Activated B cell treated with CpG ODN at 0.5 μM for 24 hours (primary cell): Measurements from ENCODE around the gene PKHD1. TPM values are rescaled to one million over a fixed set of nuclear protein-coding genes. Genes with fewer than 3 reads are reported as not detected.

Experiments used
- ATAC-seq: fragments of 200-7000 bp; cut with Tn5 transposase; one replicate; pipeline ENCODE4 v1.10.0; 2021; ENCODE audit warnings: low read depth, mild to moderate bottlenecking, moderate library complexity
- CTCF ChIA-PET: fragments of 350-600 bp; sonication (Branson Sonifier 250); formaldehyde crosslinking; loops from one replicate; lab custom pipeline; 2021; ENCODE audit warnings: antibody characterized with exemption; lab: Charles Lee
- POLR2A ChIA-PET: fragments of 350-600 bp; sonication (Branson Sonifier 250); formaldehyde crosslinking; loops from one replicate; lab custom pipeline; 2021; ENCODE audit warnings: antibody characterized with exemption; lab: Charles Lee
- DNase-seq: peaks from one replicate; pipeline ENCODE4 v3.0.0; 2022
- H3K27ac Mint-ChIP-seq: one replicate; pipeline ENCODE4 v1.8.0; 2020; ENCODE audit warnings: mixed read lengths
- H3K27me3 Mint-ChIP-seq: one replicate; pipeline ENCODE4 v1.8.0; 2021; ENCODE audit warnings: mixed read lengths
- H3K36me3 Mint-ChIP-seq: one replicate; pipeline ENCODE4 v1.8.0; 2021; ENCODE audit warnings: low read depth, mixed read lengths
- H3K4me1 Mint-ChIP-seq: one replicate; pipeline ENCODE4 v1.8.0; 2021; ENCODE audit warnings: mixed read lengths
- H3K4me3 Mint-ChIP-seq: one replicate; pipeline ENCODE4 v1.8.0; 2020; ENCODE audit warnings: mild to moderate bottlenecking, mixed read lengths
- H3K9me3 Mint-ChIP-seq: one replicate; pipeline ENCODE4 v1.8.0; 2020; ENCODE audit warnings: mixed read lengths
- CTCF ChIP-seq: fragments of 200-600 bp; IDR thresholded peaks from one replicate; pipeline ENCODE4 v1.8.0; 2022; ENCODE audit warnings: antibody characterized with exemption, mild to moderate bottlenecking
- intact Hi-C: fragments of 100-400 bp; cut with micrococcal nuclease; formaldehyde crosslinking; loops from one replicate; pipeline ENCODE4 v1.15.1; 2024
- total RNA-seq: library from RNA; stranded (reverse); gene quantifications from 2 replicates; pipeline ENCODE4 v1.2.3, GENCODE V29; 2022

The PKHD1 gene
- total RNA-seq, 1 donor from 2014 or later, result not detected

DNA sequence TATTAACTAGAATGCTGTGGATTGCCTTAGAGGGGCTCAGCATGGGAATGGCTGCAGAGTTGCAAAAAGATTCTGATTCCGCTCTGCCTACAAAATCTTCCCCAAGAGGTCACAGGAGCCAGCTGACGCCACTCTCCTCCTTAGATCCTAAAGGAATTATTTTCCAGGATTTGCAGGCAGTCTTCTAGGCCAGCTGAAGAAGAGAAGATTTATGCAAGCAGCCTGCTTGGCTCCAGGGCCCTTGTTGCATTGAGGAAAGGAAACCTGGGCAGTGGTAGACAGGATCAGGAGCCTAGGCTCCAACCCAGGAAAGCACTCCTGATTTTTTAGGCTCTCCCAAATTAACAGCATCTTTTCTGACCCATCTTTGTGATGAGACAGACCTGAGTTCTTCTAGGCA, 245.8 kb downstream of the PKHD1 start:
- Mint-ChIP-seq H3K9me3 (no peaks in the 10 kb centered on the region), H3K4me1 (no peaks in the 10 kb centered on the region), H3K4me3 (no peak overlapping the region), H3K27ac (no peak overlapping the region), H3K27me3 (peaks cover 2% of the 10 kb centered on the region), H3K36me3 (no peaks in the 10 kb centered on the region)
- DNase-seq, result no peak
- ChIA-PET CTCF (no interaction called here), POLR2A (no interaction called here)
- no peak for ATAC-seq
- no peak for TF ChIP-seq CTCF
- intact Hi-C loops, result no loop called here

DNA sequence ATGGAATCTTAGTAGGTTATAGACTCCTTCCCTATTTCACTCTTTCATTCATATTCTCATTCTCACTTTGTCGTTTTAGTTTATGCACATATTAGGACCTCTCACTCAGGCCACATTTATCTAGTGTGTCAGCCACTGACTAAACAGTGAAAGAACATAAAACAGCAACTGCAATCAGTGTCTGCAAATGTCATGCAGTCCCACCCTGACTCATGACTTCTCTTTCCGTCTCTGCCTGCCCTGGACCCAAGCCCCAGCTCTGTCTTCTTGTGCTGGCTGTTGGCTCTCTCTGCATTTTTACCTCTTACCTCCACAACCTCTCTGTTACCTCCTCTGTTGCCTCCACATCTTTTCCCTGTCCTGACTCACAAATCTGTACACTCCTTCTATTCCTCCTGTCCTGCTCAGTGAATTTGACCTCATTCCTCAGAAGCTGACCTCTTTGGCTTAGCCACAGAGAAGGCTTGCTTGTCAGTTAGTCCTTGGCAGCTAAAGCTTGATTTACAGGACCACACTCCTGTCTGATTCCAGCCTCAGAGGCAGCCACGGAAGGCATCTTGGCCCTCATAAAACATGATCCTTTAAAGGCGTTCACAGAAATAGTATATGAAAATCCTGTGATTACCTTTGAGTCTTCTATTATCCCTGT, 247.6 kb downstream of the PKHD1 start:
- DNase-seq, result no peak
- no peaks in the 10 kb centered on the region for H3K9me3 Mint-ChIP-seq
- no peaks in the 10 kb centered on the region for H3K36me3 Mint-ChIP-seq
- no peaks in the 10 kb centered on the region for H3K4me1 Mint-ChIP-seq
- CTCF ChIA-PET, result no interaction called here
- POLR2A ChIA-PET, result no interaction called here
- ATAC-seq, result no peak
- H3K27ac Mint-ChIP-seq, result no peak overlapping the region
- peaks cover 2% of the 10 kb centered on the region for H3K27me3 Mint-ChIP-seq
- no peak overlapping the region for H3K4me3 Mint-ChIP-seq
- intact Hi-C loops, result no loop called here
- TF ChIP-seq CTCF, result no peak

DNA sequence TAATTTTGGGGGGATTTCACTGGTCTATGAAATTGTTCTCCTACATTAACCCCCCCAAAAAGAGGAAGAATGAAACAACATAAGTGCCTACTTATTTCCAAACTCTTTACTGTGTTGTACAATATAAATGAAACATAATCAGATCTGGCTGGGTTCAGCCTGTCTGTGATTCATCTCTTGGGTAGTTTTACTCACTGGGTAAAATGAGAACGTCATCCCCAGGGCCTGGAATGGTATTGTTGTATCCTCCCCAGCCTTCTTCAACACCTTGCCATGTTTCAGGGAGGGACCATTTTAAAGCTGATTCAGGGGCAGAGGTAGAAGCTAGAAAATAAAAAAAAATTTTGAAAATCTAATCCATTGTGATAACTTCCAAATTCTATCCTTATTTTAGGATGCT, 256.7 kb downstream of the PKHD1 start:
- H3K36me3 Mint-ChIP-seq, result no peaks in the 10 kb centered on the region
- no peak overlapping the region for H3K4me3 Mint-ChIP-seq
- CTCF ChIA-PET, result no interaction called here
- intact Hi-C loops, result no loop called here
- H3K27ac Mint-ChIP-seq, result no peak overlapping the region
- DNase-seq, result no peak
- no peaks in the 10 kb centered on the region for H3K9me3 Mint-ChIP-seq
- POLR2A ChIA-PET, result no interaction called here
- H3K4me1 Mint-ChIP-seq, result no peaks in the 10 kb centered on the region
- peaks cover 6% of the 10 kb centered on the region for H3K27me3 Mint-ChIP-seq
- no peak for ATAC-seq
- TF ChIP-seq CTCF, result no peak

DNA sequence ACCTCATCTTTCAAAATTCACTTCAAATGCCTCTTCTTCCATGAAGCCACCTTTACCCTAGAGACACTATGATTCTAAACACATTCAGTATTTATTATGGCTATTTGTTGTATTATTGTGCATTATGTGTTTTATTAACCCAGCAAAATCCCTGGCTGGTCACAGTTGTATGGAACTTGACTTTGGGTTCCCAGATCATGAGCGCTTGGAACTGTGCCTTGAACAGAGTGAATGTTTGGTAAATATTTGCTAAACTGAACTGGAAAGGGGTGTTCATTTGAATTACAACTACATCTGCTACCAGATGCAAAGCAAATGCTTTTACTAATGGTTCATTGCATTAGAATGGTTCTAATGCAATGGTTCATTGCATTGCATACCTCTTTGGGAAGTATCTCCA, 259.8 kb downstream of the PKHD1 start:
- TF ChIP-seq CTCF, result no peak
- Mint-ChIP-seq H3K4me3 (no peak overlapping the region), H3K27me3 (peaks cover 2% of the 10 kb centered on the region), H3K27ac (no peak overlapping the region), H3K4me1 (no peaks in the 10 kb centered on the region), H3K36me3 (no peaks in the 10 kb centered on the region), H3K9me3 (no peaks in the 10 kb centered on the region)
- no peak for DNase-seq
- ChIA-PET CTCF (no interaction called here), POLR2A (no interaction called here)
- intact Hi-C loops, result no loop called here
- ATAC-seq, result no peak

- intact Hi-C loops, result no loop called here
- Mint-ChIP-seq H3K27ac (no peak overlapping the region), H3K9me3 (no peaks in the 10 kb centered on the region), H3K4me3 (no peak overlapping the region), H3K27me3 (peaks cover 1% of the 10 kb centered on the region), H3K4me1 (no peaks in the 10 kb centered on the region), H3K36me3 (no peaks in the 10 kb centered on the region)
- ChIA-PET CTCF (no interaction called here), POLR2A (no interaction called here)
- ATAC-seq (no peak), DNase-seq (no peak)
- TF ChIP-seq CTCF, result no peak
Observed at GRCh38 chr6:51824940-51825339, 262.5 kb downstream of the PKHD1 start.
